ENCODE measurements around the gene RRP9. TPM values are rescaled to one million over a fixed set of nuclear protein-coding genes. Genes with fewer than 3 reads are reported as not detected.
"Not testable (repeated sequence)": the region's sequence is repeated elsewhere in the genome, so short reads cannot be mapped to it uniquely, and the experiment has no call there.

Gene RRP9
- total RNA-seq, 2 donors from 2014 or later = 17.9 to 27.7 TPM

- H3K4me3 Mint-ChIP-seq = no peak overlapping the region
- no peaks in the 10 kb centered on the region for H3K27me3 Mint-ChIP-seq (ENCODE audit: low read depth)
- H3K27ac Mint-ChIP-seq = no peak overlapping the region
- no peak for ATAC-seq (replicated peaks in 1 of 2)
- no peak for DNase-seq
- peaks cover 21% of the 10 kb centered on the region for H3K4me1 Mint-ChIP-seq (ENCODE audit: low read depth)
- no peaks in the 10 kb centered on the region for H3K9me3 Mint-ChIP-seq
- H3K36me3 Mint-ChIP-seq (ENCODE audit: insufficient read depth in 2 of 2) = peaks cover 4 to 11% of the 10 kb centered on the region in 2 donors
Observed at GRCh38 chr3:51934991-51935885, 6.5 kb downstream of the RRP9 start.

- H3K4me1 Mint-ChIP-seq (ENCODE audit: low read depth) = peaks cover 12% of the 10 kb centered on the region
- H3K27me3 Mint-ChIP-seq (ENCODE audit: low read depth) = no peaks in the 10 kb centered on the region
- DNase-seq = no peak
- H3K9me3 Mint-ChIP-seq = no peaks in the 10 kb centered on the region
- no peak for ATAC-seq (replicated peaks in 1 of 2)
- H3K27ac Mint-ChIP-seq = no peak overlapping the region
- peaks cover 4 to 11% of the 10 kb centered on the region in 2 donors for H3K36me3 Mint-ChIP-seq (ENCODE audit: insufficient read depth in 2 of 2)
- no peak overlapping the region for H3K4me3 Mint-ChIP-seq
Observed at GRCh38 chr3:51934139-51934850, 7.4 kb downstream of the RRP9 start.

- ATAC-seq (replicated peaks in 1 of 2) = no peak
- H3K36me3 Mint-ChIP-seq (ENCODE audit: insufficient read depth in 2 of 2) = peaks cover 4 to 11% of the 10 kb centered on the region in 2 donors
- no peak overlapping the region for H3K4me3 Mint-ChIP-seq
- H3K9me3 Mint-ChIP-seq = no peaks in the 10 kb centered on the region
- no peak overlapping the region for H3K27ac Mint-ChIP-seq
- H3K4me1 Mint-ChIP-seq (ENCODE audit: low read depth) = peaks cover 7% of the 10 kb centered on the region
- no peaks in the 10 kb centered on the region for H3K27me3 Mint-ChIP-seq (ENCODE audit: low read depth)
- DNase-seq = no peak
Observed at GRCh38 chr3:51933471-51934138, 8.1 kb downstream of the RRP9 start.

GRCh38 chr3:51932471-51933370, 9.0 kb downstream of the RRP9 start:
- Mint-ChIP-seq H3K4me1 (ENCODE audit: low read depth) (no peaks in the 10 kb centered on the region), H3K36me3 (ENCODE audit: insufficient read depth in 2 of 2) (peaks cover 4 to 11% of the 10 kb centered on the region in 2 donors), H3K9me3 (no peaks in the 10 kb centered on the region), H3K27me3 (ENCODE audit: low read depth) (no peaks in the 10 kb centered on the region), H3K4me3 (no peak overlapping the region), H3K27ac (no peak overlapping the region)
- DNase-seq = no peak
- ATAC-seq (replicated peaks in 1 of 2) = no peak

- DNase-seq (no peak), ATAC-seq (replicated peaks in 1 of 2) (no peak)
- no peaks in the 10 kb centered on the region for H3K27me3 Mint-ChIP-seq (ENCODE audit: low read depth)
- H3K27ac Mint-ChIP-seq = no peak overlapping the region
- no peak overlapping the region for H3K4me3 Mint-ChIP-seq
- no peaks in the 10 kb centered on the region for H3K4me1 Mint-ChIP-seq (ENCODE audit: low read depth)
- H3K9me3 Mint-ChIP-seq = no peaks in the 10 kb centered on the region
- H3K36me3 Mint-ChIP-seq (ENCODE audit: insufficient read depth in 2 of 2) = peaks cover 4 to 7% of the 10 kb centered on the region in 2 donors
Observed at GRCh38 chr3:51931756-51932155, 9.9 kb downstream of the RRP9 start.

- ATAC-seq (replicated peaks in 1 of 2) (no peak), DNase-seq (no peak)
- H3K36me3 Mint-ChIP-seq (ENCODE audit: insufficient read depth in 2 of 2) = peaks cover 2 to 4% of the 10 kb centered on the region in 2 donors
- no peak overlapping the region for H3K27ac Mint-ChIP-seq
- H3K4me3 Mint-ChIP-seq = no peak overlapping the region
- H3K9me3 Mint-ChIP-seq = no peaks in the 10 kb centered on the region
- H3K27me3 Mint-ChIP-seq (ENCODE audit: low read depth) = no peaks in the 10 kb centered on the region
- no peaks in the 10 kb centered on the region for H3K4me1 Mint-ChIP-seq (ENCODE audit: low read depth)
Observed at GRCh38 chr3:51930439-51930838, 11.3 kb downstream of the RRP9 start.

- H3K27ac Mint-ChIP-seq = no peak overlapping the region
- no peak for ATAC-seq (replicated peaks in 1 of 2)
- no peaks in the 10 kb centered on the region for H3K9me3 Mint-ChIP-seq
- DNase-seq = no peak
- no peaks in the 10 kb centered on the region for H3K27me3 Mint-ChIP-seq (ENCODE audit: low read depth)
- peaks cover under 1 to 2% of the 10 kb centered on the region in 2 donors for H3K36me3 Mint-ChIP-seq (ENCODE audit: insufficient read depth in 2 of 2)
- H3K4me1 Mint-ChIP-seq (ENCODE audit: low read depth) = no peaks in the 10 kb centered on the region
- no peak overlapping the region for H3K4me3 Mint-ChIP-seq
Observed at GRCh38 chr3:51929420-51930003, 12.2 kb downstream of the RRP9 start.

- H3K9me3 Mint-ChIP-seq; H3K27me3 Mint-ChIP-seq (ENCODE audit: low read depth); H3K27ac Mint-ChIP-seq; ATAC-seq (replicated peaks in 1 of 2); H3K36me3 Mint-ChIP-seq (ENCODE audit: insufficient read depth in 2 of 2); H3K4me3 Mint-ChIP-seq; H3K4me1 Mint-ChIP-seq (ENCODE audit: low read depth); DNase-seq: not testable (repeated sequence)
Observed at GRCh38 chr3:51928981-51929380, 12.7 kb downstream of the RRP9 start.

- Mint-ChIP-seq H3K4me3 (no peak overlapping the region), H3K9me3 (no peaks in the 10 kb centered on the region), H3K36me3 (ENCODE audit: insufficient read depth in 2 of 2) (peaks cover 0 to 2% of the 10 kb centered on the region in 2 donors), H3K27ac (no peak overlapping the region), H3K4me1 (ENCODE audit: low read depth) (no peaks in the 10 kb centered on the region), H3K27me3 (ENCODE audit: low read depth) (no peaks in the 10 kb centered on the region)
- ATAC-seq (replicated peaks in 1 of 2) (no peak), DNase-seq (no peak)
Observed at GRCh38 chr3:51928438-51928837, 13.3 kb downstream of the RRP9 start.

GRCh38 chr3:51927061-51927977, 14.4 kb downstream of the RRP9 start:
- Mint-ChIP-seq H3K4me1 (ENCODE audit: low read depth) (no peaks in the 10 kb centered on the region), H3K4me3 (no peak overlapping the region), H3K27me3 (ENCODE audit: low read depth) (no peaks in the 10 kb centered on the region), H3K27ac (no peak overlapping the region), H3K36me3 (ENCODE audit: insufficient read depth in 2 of 2) (peaks cover 0 to 2% of the 10 kb centered on the region in 2 donors), H3K9me3 (no peaks in the 10 kb centered on the region)
- DNase-seq (no peak), ATAC-seq (replicated peaks in 1 of 2) (no peak)

- no peaks in the 10 kb centered on the region for H3K36me3 Mint-ChIP-seq (ENCODE audit: insufficient read depth in 2 of 2)
- H3K4me1 Mint-ChIP-seq (ENCODE audit: low read depth) = no peaks in the 10 kb centered on the region
- no peak for ATAC-seq (replicated peaks in 1 of 2)
- H3K27me3 Mint-ChIP-seq (ENCODE audit: low read depth) = no peaks in the 10 kb centered on the region
- no peak for DNase-seq
- no peaks in the 10 kb centered on the region for H3K9me3 Mint-ChIP-seq
- no peak overlapping the region for H3K4me3 Mint-ChIP-seq
- no peak overlapping the region for H3K27ac Mint-ChIP-seq
Observed at GRCh38 chr3:51921081-51921578, 20.6 kb downstream of the RRP9 start.
